ENCODE measurements around the gene SLC35G4.
"Not testable (repeated sequence)": the region's sequence is repeated elsewhere in the genome, so short reads cannot be mapped to it uniquely, and the experiment has no call there.

SLC35G4 gene

GRCh38 chr18:11587432-11587831 lies 22.0 kb upstream of the SLC35G4 start:
- H3K4me3 ChIP-seq (ENCODE audit: low read length): no peak overlapping the region
- TF ChIP-seq ZNF274 (IDR thresholded peaks at IDR 0.05; ENCODE audit: low read depth, low read length): no peak

GRCh38 chr18:11587846-11588245 lies 21.6 kb upstream of the SLC35G4 start:
- H3K4me3 ChIP-seq (ENCODE audit: low read length): no peak overlapping the region
- no peak for TF ChIP-seq ZNF274 (IDR thresholded peaks at IDR 0.05; ENCODE audit: low read depth, low read length)

- no peak for TF ChIP-seq ZNF274 (IDR thresholded peaks at IDR 0.05; ENCODE audit: low read depth, low read length)
- no peak overlapping the region for H3K4me3 ChIP-seq (ENCODE audit: low read length)
These were observed 17.4 kb upstream of the SLC35G4 start for GRCh38 chr18:11591957-11592356.

- H3K4me3 ChIP-seq (ENCODE audit: low read length): no peak overlapping the region
- TF ChIP-seq ZNF274 (IDR thresholded peaks at IDR 0.05; ENCODE audit: low read depth, low read length): no peak
These were observed 9.1 kb upstream of the SLC35G4 start for GRCh38 chr18:11600321-11600720.

GRCh38 chr18:11607906-11608305 lies 1.5 kb upstream of the SLC35G4 start:
- TF ChIP-seq ZNF274 (IDR thresholded peaks at IDR 0.05; ENCODE audit: low read depth, low read length): no peak

GRCh38 chr18:11608618-11609017 lies 778 bp upstream of the SLC35G4 start:
- not testable (repeated sequence) for H3K4me3 ChIP-seq (ENCODE audit: low read length)

More at GRCh38 chr18:11607906-11608305, 1.5 kb upstream of the SLC35G4 start:
- no peak overlapping the region for H3K4me3 ChIP-seq (ENCODE audit: low read length)

- not testable (repeated sequence) for H3K4me3 ChIP-seq (ENCODE audit: low read length)
These were observed 3.7 kb downstream of the SLC35G4 start for GRCh38 chr18:11613073-11613472.

GRCh38 chr18:11613611-11614010 lies 4.2 kb downstream of the SLC35G4 start:
- H3K4me3 ChIP-seq (ENCODE audit: low read length): not testable (repeated sequence)

GRCh38 chr18:11614042-11614441 lies 4.6 kb downstream of the SLC35G4 start:
- not testable (repeated sequence) for H3K4me3 ChIP-seq (ENCODE audit: low read length)

- not testable (repeated sequence) for H3K4me3 ChIP-seq (ENCODE audit: low read length)
These were observed 5.6 kb downstream of the SLC35G4 start for GRCh38 chr18:11614981-11615380.

- not testable (repeated sequence) for H3K4me3 ChIP-seq (ENCODE audit: low read length)
These were observed 37.9 kb downstream of the SLC35G4 start for GRCh38 chr18:11647310-11647709.

GRCh38 chr18:11647804-11648203 lies 38.4 kb downstream of the SLC35G4 start:
- H3K4me3 ChIP-seq (ENCODE audit: low read length): not testable (repeated sequence)

- no peak for TF ChIP-seq ZNF274 (IDR thresholded peaks at IDR 0.05; ENCODE audit: low read depth, low read length)
- no peak overlapping the region for H3K4me3 ChIP-seq (ENCODE audit: low read length)
These were observed 40.4 kb downstream of the SLC35G4 start for GRCh38 chr18:11649839-11650238.

- TF ChIP-seq ZNF274 (IDR thresholded peaks at IDR 0.05; ENCODE audit: low read depth, low read length): no peak
These were observed 42.5 kb downstream of the SLC35G4 start for GRCh38 chr18:11651899-11652298.

GRCh38 chr18:11653521-11653920 lies 44.1 kb downstream of the SLC35G4 start:
- H3K4me3 ChIP-seq (ENCODE audit: low read length): no peak overlapping the region
- TF ChIP-seq ZNF274 (IDR thresholded peaks at IDR 0.05; ENCODE audit: low read depth, low read length): no peak

More at GRCh38 chr18:11651899-11652298, 42.5 kb downstream of the SLC35G4 start:
- no peak overlapping the region for H3K4me3 ChIP-seq (ENCODE audit: low read length)

GRCh38 chr18:11654736-11655605 lies 45.6 kb downstream of the SLC35G4 start:
- no peak overlapping the region for H3K4me3 ChIP-seq (ENCODE audit: low read length)

More at GRCh38 chr18:11654736-11655605, 45.6 kb downstream of the SLC35G4 start:
- no peak for TF ChIP-seq ZNF274 (IDR thresholded peaks at IDR 0.05; ENCODE audit: low read depth, low read length)
